ENCODE data around the gene FAM53A.

FAM53A gene

DNA sequence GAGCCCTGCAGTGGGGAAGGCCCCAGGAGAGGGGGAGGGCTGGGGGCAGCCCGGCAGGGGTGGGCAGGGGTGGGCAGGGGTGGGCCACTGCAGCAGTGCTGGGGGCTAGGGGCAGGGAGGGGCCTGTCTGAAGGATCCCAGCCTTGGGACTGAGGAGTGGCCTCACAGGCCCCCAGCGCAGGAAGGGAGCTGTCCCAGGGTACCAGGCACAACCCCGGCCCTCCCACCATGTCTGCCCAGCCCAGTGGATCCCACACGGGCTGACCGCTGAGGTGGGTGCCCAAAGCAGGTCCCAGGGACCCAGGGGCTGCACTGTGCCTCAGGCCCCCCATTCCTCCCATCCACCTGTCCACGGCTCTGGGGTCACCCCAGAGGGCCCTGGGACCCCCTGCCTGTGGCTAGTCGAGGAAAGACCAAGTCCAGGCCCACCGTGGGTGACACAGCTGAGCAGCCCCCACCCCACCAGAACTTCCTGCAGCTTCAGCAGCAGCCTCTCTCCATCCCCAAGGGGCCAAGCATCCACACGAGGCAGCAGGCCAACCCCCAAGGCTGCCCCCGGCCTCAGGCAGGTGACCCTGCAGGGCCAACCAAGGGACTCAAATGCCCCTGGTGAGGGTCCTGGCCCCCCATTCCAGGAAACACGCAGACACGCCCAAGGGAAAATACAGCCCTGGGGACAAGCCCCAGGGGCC lies 46.4 kb downstream of the FAM53A start:
- no peak for DNase-seq

DNA sequence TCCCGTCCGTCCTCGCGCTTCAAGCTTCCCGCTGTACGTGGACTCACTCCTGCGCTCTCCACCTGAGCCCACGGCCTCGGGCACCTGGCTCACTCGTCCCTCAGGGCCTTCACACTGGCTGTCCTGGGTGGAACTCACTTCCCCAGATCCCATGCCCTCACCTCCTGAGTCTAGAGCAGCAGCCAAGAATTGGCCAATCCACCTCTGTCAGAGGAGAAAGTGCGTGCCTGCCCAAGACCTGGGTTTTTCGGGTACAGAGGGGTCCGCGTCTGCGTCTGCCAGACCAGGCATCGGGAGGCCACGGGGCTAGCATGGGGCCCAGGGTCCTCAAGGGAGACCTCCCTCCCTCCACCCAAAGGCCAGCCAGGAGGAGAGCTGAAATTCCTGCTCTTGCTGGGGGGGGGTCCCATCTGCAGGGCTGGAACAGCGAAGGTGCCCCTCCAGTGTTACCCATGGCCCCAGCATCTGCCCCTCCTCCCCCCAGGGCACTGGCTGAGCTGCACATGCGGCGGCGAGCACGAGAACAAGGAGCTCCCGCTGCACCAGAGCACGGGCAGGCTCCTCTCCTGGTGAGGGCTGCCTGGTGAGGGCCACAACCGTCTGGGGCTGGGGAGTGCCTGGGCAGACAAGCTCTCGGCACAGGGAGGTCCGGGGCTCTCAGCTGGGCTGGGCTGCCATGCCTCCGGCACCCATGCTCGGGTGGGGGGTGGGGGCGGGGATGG lies 47.5 kb downstream of the FAM53A start:
- no peak for DNase-seq

- no peak for DNase-seq
Measured at GRCh38 chr4:1635464-1635863, 48.6 kb downstream of the FAM53A start.

- no peak for DNase-seq
Measured at GRCh38 chr4:1633993-1634392, 50.1 kb downstream of the FAM53A start.

- no peak for DNase-seq
Measured at GRCh38 chr4:1632109-1633104, 51.7 kb downstream of the FAM53A start.

DNA sequence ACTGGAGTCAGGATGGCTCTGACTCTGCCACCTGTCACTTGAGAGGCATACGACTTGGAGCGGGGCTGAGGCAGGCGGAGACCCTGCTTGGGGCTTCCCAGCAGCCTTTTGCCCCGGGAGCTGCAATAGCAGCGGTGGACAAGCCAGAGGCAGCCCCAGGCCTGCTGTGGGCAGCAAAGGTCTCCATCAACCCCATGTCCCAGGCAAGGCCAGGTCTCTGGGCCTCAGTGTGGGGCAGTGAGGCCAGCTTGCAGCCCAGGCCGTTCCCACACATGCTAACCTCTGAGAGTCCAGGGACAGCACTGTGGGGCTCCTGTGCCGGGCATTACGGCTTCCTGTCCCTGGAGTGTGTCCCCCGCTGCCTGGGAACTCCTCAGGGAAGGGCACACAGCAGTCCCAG lies 53.0 kb downstream of the FAM53A start:
- DNase-seq: no peak

- DNase-seq: no peak
Measured at GRCh38 chr4:1630266-1630665, 53.8 kb downstream of the FAM53A start.

DNA sequence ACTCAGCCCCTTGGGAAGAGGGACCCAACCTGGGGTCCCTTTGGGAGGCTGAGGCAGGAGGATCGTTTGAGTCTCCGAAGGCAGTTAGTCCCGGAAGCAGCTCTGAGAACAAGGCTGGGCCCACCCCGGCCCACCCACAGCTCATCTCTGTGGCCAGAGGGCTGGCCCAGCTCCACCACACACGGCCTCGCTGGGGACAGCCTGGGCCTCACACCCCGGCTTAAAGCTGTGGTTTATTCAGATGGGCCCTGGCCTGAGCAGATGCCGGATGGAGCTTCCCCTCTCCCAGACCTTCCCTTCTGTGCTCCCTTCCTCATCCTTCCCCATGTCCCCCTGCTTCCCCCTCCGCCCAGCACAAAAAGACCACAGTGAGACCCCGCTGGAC lies 54.4 kb downstream of the FAM53A start:
- DNase-seq: no peak

GRCh38 chr4:1628892-1629698 lies 55.0 kb downstream of the FAM53A start:
- DNase-seq: no peak

DNA sequence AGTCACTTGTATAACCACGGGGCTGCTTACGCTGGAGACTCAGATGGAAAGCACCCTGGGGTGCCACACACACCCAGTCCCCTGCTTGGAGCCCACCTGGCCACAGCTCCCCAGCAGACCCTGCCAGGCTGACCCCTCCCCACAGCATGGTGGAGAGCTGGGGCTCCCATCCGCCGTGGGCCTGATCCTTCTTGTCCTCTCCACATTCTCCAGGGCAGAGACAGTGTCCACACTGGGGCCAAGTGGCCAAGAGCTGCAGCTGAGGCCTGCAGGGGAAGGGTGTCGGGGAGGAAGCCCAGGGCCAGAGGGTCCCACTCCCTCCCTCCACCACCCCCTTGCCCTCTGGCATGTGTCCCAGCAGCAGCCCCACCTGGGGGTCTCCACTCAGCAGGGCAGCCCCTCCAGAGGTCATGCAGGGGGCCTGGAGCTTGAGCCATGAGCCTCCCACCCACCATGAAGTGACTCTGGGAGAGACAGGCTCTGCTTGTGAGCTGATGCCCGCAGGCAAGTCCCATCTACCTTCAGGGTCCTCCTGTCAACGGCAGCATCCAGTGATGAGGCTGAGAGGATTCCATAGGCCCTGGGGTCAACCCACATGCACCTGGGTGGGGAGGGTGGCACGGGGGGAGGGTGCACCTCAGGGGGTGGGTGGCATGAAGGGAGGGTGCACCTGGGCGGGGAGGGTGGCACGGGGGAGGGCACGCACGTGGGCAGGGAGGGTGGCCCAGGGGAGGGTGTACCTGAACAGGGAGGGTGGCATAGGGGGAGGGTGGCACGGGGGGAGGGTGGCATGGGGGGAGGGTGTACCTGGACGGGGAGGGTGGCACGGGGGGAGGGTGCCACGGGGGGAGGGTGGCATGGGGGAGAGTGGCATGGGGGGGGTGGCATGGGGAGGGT lies 56.4 kb downstream of the FAM53A start:
- no peak for DNase-seq

- DNase-seq: no peak
Measured at GRCh38 chr4:1626941-1627340, 57.2 kb downstream of the FAM53A start.

DNA sequence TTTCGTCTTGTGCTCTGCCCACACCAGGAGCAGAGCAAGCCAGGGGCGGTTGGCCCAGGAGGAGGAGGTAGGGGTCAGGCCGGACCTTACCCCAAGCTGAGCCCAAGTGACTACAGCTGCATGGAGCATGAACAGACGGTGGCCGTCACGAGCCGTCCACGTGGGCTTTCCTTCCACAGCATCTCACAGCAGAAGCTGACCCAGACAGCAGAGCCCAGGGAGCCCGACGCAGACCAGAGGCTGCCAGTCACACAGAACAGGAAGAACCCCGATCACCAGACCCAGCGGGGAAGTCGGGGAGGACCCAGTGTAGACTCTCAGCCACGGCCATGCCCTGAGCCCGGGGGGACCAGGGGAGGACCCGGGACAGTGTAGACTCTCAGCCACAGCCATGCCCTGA lies 58.0 kb downstream of the FAM53A start:
- DNase-seq: no peak

GRCh38 chr4:1625600-1626138 lies 58.4 kb downstream of the FAM53A start:
- no peak for DNase-seq

DNA sequence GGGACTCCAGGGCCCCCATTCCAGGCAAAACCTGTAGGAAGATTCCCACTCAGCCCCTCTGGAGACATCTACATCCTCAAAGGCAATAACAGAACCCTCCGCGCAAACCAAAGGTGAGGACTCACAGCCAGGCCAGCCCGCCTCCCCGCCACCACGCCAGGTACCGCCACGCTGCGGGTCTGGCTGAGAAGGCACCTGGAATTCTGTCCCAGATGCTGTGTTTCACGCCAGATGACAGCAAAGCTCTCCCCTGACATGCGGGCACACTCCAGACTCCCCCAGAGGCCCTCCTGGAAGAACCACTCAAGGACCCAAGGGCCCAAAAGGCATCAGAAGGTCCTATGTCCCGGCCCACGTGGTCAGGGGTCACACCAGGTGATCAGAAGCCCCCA lies 59.6 kb downstream of the FAM53A start:
- no peak for DNase-seq

DNA sequence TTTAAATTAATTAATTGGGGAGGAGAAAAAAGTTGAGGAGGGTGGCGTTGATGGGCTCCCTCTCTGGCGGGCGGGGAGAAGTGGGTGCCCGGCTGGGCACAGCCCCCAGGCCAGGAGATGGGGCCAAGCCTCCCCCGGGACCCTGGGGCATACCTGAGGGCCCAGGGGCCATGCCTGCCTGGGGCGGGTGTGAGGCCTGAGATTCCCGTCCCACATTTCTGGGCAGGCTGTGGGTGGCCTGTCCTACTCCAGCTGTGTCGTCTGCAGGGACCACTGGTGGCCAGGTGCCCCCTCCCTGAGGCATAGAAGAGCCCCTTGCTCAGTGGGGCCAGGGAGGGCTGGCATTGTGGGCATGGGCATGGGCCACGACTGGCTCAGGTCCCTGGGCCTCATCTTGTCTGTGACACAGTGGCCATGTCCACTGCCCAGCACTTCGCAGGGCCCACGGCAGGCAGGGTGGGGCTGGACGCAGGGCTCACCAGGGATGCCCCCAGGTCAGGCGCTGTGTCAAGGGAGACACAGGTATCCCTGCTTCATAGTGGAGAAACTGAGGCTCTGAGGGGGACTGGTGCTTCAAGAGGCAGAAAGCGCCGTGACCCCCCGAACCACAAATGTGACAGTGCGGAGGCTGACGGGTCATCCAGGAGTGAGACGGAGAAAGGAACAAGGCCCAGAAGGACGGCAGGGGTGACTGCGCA lies 60.1 kb downstream of the FAM53A start:
- no peak for DNase-seq

DNA sequence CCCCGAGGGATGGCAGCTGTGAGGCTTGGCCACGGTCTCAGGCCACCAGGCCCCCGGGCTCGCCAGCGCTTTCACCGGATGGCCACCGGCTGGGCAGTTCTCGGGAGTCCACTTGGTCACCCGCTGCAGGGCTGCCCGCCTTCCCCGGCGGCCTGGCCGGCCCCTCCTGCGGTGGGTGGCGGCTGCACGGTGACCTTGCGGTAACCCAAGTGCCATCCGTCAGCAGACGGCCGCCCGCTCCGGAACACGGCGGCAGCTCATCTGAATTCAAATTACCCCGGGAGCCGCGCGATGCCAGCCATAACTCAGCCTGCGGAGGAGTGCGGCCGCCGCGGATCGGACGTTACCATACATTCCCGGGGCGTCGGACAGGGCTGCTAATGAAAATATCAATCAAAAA lies 60.7 kb downstream of the FAM53A start:
- DNase-seq: no peak

DNA sequence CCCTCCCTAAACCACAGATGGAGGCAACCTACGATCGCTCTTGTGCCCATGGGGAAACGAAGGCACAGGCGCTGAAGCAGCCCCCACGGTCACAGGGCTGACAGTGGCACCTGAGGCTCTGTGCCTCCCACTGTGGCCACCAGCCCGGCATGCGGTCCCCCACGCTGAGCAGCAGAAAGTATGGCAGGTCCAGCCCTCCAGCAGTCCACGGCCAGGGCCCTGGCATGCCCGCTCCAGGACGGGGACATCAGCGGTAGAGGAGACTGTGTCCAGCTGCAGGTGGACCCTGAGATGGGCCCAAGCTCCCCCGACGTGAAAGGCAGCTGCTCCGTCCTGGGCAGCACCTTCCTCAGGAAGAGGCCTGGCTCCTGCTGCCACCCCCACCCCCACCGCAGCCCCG lies 61.2 kb downstream of the FAM53A start:
- DNase-seq: no peak

GRCh38 chr4:1622238-1622637 lies 61.9 kb downstream of the FAM53A start:
- DNase-seq: no peak

DNA sequence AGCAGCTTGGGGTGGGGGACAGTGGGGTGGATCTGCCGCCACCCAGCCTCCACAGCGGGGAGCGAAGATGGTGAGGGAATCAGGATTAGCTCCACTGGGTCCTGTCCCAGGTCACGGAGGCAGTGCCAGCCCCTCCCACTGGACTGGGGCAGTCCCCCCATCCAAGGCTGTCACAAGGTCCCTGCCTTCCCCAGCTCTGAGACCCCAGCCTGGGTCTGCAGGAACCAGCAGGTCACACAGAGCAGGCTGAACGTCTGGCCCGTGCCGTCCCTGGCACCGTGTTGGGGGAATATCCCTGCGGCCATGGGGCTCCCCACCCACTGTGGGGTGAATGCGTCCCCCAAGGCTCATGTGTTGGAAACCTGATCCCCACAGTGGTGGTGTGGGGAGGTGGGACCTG lies 62.6 kb downstream of the FAM53A start:
- DNase-seq: no peak

DNA sequence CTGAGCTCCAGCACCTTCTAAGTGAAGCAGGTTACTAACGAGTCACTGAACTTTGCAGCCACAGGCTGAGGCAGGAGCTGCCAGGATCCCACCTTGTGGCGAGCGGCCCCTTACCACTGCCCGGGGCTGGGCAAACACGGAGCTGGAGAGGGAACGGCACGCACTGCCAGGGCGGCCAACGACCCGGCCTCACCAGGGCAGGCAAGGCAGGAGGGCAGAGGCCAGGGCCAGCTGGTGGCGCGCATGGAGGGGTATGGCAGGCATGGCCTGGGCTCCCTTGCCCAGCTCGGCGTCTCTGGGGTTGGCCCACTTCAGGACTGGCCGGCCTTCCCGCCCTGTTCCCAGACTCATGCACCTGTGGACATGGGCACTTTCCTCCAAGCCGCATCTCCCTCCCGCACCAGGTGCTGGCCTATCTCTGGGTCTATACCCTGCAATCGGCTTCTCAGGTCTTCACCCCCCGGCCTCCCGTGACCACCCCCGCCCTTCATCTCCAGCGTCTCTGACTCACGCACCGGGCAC lies 64.9 kb downstream of the FAM53A start:
- DNase-seq: no peak
